ENCODE data around the gene BDH1. TPM values are rescaled to one million over a fixed set of nuclear protein-coding genes. Genes with fewer than 3 reads are reported as not detected.

BDH1 gene
- polyA plus RNA-seq, 1 donor from 2014 or later: 12.9 TPM

DNA sequence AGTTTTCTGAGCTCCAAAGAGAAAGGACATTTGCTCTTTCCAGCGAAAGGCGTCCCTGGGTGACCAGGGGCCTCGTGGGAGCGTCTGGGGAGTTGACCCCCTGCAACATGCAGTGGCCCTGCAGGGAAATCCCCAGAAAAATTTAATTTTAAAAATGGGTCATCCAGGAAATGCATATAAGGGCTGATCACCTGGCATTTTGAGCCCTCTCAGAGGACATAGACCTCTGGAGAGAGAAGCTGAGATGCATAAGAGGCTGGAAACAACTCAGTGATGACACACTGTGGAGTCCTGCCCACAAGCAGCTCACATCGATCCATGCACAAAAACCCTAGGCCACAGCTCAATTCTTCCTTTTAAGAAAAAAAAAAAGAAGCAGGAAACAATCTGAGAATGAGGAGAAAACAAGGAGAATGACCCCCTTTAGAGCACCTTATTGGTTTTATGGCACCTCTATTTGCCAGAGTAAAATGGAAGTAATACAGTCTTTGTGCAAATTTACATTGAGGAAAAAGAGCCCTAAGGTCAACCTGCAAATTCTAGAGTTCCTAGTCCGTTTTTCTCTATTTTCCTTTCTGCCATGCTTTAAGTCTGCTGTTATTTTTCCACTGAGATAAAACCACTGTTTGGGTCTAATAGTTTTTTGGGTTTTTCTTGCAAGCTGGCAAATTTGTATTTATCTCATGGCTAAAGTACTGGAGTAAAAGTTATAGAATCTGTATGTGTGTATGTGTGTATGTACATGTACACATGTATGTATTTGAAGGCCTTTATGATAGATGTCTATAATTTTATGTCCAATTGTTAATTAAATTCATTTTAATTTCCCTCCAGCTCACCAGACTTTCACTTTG is 6.9 kb upstream of the BDH1 start:
- no peak overlapping the region for H3K27ac ChIP-seq (ENCODE audit: low read length)
- H4K20me1 ChIP-seq (ENCODE audit: insufficient read depth): no peaks in the 10 kb centered on the region
- H3K36me3 ChIP-seq (ENCODE audit: insufficient read depth, low read length): no peaks in the 10 kb centered on the region
- H3K4me3 ChIP-seq (ENCODE audit: low read length): no peak overlapping the region
- no peak for TF ChIP-seq RAD21 (conservative IDR thresholded peaks at IDR 0.05)
- no peak for TF ChIP-seq EZH2 (IDR thresholded peaks at IDR 0.05; ENCODE audit: borderline replicate concordance, insufficient read depth, low read length, poor library complexity, severe bottlenecking)
- no peak for TF ChIP-seq EP300 (conservative IDR thresholded peaks at IDR 0.05; ENCODE audit: poor library complexity, severe bottlenecking)
- TF ChIP-seq, protein P1, sequence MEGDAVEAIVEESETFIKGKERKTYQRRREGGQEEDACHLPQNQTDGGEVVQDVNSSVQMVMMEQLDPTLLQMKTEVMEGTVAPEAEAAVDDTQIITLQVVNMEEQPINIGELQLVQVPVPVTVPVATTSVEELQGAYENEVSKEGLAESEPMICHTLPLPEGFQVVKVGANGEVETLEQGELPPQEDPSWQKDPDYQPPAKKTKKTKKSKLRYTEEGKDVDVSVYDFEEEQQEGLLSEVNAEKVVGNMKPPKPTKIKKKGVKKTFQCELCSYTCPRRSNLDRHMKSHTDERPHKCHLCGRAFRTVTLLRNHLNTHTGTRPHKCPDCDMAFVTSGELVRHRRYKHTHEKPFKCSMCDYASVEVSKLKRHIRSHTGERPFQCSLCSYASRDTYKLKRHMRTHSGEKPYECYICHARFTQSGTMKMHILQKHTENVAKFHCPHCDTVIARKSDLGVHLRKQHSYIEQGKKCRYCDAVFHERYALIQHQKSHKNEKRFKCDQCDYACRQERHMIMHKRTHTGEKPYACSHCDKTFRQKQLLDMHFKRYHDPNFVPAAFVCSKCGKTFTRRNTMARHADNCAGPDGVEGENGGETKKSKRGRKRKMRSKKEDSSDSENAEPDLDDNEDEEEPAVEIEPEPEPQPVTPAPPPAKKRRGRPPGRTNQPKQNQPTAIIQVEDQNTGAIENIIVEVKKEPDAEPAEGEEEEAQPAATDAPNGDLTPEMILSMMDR (IDR thresholded peaks at IDR 0.05; ENCODE audit: poor library complexity, severe bottlenecking): no peak
- TF ChIP-seq POLR2AphosphoS5 (IDR thresholded peaks at IDR 0.05): no peak
- no peak for TF ChIP-seq SMC3 (conservative IDR thresholded peaks at IDR 0.05; ENCODE audit: poor library complexity)
- TF ChIP-seq, protein P2, sequence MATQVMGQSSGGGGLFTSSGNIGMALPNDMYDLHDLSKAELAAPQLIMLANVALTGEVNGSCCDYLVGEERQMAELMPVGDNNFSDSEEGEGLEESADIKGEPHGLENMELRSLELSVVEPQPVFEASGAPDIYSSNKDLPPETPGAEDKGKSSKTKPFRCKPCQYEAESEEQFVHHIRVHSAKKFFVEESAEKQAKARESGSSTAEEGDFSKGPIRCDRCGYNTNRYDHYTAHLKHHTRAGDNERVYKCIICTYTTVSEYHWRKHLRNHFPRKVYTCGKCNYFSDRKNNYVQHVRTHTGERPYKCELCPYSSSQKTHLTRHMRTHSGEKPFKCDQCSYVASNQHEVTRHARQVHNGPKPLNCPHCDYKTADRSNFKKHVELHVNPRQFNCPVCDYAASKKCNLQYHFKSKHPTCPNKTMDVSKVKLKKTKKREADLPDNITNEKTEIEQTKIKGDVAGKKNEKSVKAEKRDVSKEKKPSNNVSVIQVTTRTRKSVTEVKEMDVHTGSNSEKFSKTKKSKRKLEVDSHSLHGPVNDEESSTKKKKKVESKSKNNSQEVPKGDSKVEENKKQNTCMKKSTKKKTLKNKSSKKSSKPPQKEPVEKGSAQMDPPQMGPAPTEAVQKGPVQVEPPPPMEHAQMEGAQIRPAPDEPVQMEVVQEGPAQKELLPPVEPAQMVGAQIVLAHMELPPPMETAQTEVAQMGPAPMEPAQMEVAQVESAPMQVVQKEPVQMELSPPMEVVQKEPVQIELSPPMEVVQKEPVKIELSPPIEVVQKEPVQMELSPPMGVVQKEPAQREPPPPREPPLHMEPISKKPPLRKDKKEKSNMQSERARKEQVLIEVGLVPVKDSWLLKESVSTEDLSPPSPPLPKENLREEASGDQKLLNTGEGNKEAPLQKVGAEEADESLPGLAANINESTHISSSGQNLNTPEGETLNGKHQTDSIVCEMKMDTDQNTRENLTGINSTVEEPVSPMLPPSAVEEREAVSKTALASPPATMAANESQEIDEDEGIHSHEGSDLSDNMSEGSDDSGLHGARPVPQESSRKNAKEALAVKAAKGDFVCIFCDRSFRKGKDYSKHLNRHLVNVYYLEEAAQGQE (IDR thresholded peaks at IDR 0.05; ENCODE audit: borderline replicate concordance): no peak
- TF ChIP-seq TAF1 (IDR thresholded peaks at IDR 0.05; ENCODE audit: low read depth): no peak
- no peak for TF ChIP-seq MXI1 (conservative IDR thresholded peaks at IDR 0.05; ENCODE audit: poor library complexity, severe bottlenecking)
- no peak overlapping the region for H3K9ac ChIP-seq (ENCODE audit: low read length)
- no peak overlapping the region for H3K4me2 ChIP-seq (ENCODE audit: low read length)
- H2AFZ ChIP-seq (ENCODE audit: low read depth, low read length): no peak overlapping the region
- H3F3A ChIP-seq (ENCODE audit: insufficient read depth, low read length, poor library complexity, severe bottlenecking): no peaks in the 10 kb centered on the region
- H3K9me3 ChIP-seq (ENCODE audit: low read length): no peaks in the 10 kb centered on the region
- no peaks in the 10 kb centered on the region for H3K9me2 ChIP-seq (ENCODE audit: insufficient read depth, low read length)
- H3K79me2 ChIP-seq (replicated peaks; ENCODE audit: insufficient read depth, low read length): no peaks in the 10 kb centered on the region
- peaks cover 1% of the 10 kb centered on the region for H3K27me3 ChIP-seq (ENCODE audit: insufficient read depth, low read depth, low read length)

DNA sequence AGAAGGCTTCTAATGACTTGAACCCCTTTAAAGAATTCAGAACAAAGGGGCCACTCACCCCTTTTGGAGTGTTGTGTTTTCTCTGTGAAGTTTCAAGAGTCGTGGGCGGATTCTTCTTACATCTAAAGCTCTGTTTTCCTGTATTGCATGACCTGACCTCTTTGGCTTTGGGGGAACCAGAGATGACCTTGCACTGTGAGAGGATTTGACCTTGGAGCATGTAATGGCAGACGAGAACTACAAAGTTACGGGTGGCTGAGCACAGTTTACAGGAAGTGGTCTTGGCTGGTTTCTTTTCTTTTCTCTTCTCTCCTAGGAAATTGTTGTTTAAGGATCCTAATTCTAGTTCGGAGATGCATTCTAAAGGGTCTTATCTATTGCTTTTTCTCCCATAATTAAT is 6.2 kb upstream of the BDH1 start:
- H3K79me2 ChIP-seq (replicated peaks; ENCODE audit: insufficient read depth, low read length): no peaks in the 10 kb centered on the region
- H3K4me2 ChIP-seq (ENCODE audit: low read length): no peak overlapping the region
- H3F3A ChIP-seq (ENCODE audit: insufficient read depth, low read length, poor library complexity, severe bottlenecking): no peaks in the 10 kb centered on the region
- no peaks in the 10 kb centered on the region for H4K20me1 ChIP-seq (ENCODE audit: insufficient read depth)
- H3K36me3 ChIP-seq (ENCODE audit: insufficient read depth, low read length): no peaks in the 10 kb centered on the region
- TF ChIP-seq EZH2 (IDR thresholded peaks at IDR 0.05; ENCODE audit: borderline replicate concordance, insufficient read depth, low read length, poor library complexity, severe bottlenecking) (no peak), SMC3 (conservative IDR thresholded peaks at IDR 0.05; ENCODE audit: poor library complexity) (no peak), EP300 (conservative IDR thresholded peaks at IDR 0.05; ENCODE audit: poor library complexity, severe bottlenecking) (no peak), TAF1 (IDR thresholded peaks at IDR 0.05; ENCODE audit: low read depth) (no peak), RAD21 (conservative IDR thresholded peaks at IDR 0.05) (no peak), MXI1 (conservative IDR thresholded peaks at IDR 0.05; ENCODE audit: poor library complexity, severe bottlenecking) (no peak), POLR2AphosphoS5 (IDR thresholded peaks at IDR 0.05) (no peak)
- TF ChIP-seq, protein P2 (IDR thresholded peaks at IDR 0.05; ENCODE audit: borderline replicate concordance): no peak
- TF ChIP-seq, protein P1 (IDR thresholded peaks at IDR 0.05; ENCODE audit: poor library complexity, severe bottlenecking): no peak
- no peaks in the 10 kb centered on the region for H3K9me2 ChIP-seq (ENCODE audit: insufficient read depth, low read length)
- no peaks in the 10 kb centered on the region for H3K9me3 ChIP-seq (ENCODE audit: low read length)
- H3K4me3 ChIP-seq (ENCODE audit: low read length): no peak overlapping the region
- H3K27me3 ChIP-seq (ENCODE audit: insufficient read depth, low read depth, low read length): peaks cover 3% of the 10 kb centered on the region
- H2AFZ ChIP-seq (ENCODE audit: low read depth, low read length): no peak overlapping the region
- H3K27ac ChIP-seq (ENCODE audit: low read length): no peak overlapping the region
- no peak overlapping the region for H3K9ac ChIP-seq (ENCODE audit: low read length)
